Iris pigment epithelial cell (primary cell): Measurements from ENCODE around the gene GPER1.
"Not testable (repeated sequence)": the region's sequence is repeated elsewhere in the genome, so short reads cannot be mapped to it uniquely, and the experiment has no call there.

Experiments used
- DNase-seq: peaks from one replicate; pipeline ENCODE4 v3.0.0-alpha.2; 2011; ENCODE audit warnings: low read depth

GPER1 gene

DNA sequence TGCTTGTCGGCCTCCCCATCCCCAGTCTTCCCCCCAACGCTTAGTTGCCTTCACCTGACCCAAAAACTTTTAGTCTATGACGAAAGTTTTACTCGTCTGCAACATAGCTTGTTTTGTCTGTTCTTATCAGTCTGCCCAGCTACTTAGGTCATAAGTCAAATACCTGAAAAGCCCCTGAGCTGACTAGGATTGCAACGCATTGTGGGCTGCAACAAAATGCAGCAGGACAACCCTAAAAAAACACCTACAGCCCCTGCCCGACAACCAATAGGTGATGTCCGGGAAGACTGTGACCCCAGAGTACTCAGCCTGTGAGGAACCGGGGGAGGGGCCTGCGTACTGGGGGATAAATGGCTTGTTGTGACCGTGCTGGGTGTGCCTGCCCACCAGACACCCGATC lies 19.3 kb upstream of the GPER1 start:
- DNase-seq: no peak

DNA sequence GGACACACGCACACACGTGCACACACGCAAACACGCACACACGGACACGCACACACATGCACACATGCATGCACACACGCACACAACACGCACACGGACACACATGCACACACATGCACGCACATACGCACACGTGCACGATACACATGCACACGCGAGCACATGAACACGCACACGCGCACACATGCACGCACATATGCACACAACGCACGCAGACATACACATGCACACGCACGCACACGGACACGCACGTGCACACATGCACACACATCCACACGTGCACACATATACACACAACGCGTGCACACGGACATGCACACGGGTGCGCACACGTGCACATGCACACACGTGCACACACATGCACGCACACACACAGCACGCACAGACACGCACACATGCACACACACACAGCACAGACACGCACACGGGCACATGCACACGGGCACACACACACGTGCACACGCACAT lies 17.3 kb upstream of the GPER1 start:
- DNase-seq: no peak

DNA sequence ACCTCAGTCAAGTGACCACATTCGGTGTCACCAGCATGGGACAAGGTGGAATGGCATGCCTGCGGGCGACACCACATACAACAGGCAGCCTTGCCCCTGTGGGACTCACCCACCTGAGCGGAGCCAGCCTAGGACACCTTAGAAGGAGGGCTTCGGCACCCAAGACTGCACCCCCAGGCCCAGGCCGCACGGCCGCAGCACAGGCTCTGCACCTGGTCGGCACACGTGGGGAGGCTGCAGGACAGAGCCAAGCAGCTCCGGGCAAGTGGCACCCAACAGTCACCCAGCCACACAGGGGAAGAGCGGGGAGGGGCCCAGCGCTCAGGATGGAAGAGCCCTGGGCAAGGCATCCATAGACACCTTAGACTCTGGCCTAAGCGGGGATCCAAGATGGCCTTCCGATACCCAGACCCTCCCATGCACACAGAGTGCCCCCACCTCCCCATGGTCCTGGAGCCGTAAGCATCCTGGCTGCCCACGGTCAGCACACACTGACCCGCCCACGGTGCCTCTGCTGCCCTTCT lies 16.1 kb upstream of the GPER1 start:
- no peak for DNase-seq

DNA sequence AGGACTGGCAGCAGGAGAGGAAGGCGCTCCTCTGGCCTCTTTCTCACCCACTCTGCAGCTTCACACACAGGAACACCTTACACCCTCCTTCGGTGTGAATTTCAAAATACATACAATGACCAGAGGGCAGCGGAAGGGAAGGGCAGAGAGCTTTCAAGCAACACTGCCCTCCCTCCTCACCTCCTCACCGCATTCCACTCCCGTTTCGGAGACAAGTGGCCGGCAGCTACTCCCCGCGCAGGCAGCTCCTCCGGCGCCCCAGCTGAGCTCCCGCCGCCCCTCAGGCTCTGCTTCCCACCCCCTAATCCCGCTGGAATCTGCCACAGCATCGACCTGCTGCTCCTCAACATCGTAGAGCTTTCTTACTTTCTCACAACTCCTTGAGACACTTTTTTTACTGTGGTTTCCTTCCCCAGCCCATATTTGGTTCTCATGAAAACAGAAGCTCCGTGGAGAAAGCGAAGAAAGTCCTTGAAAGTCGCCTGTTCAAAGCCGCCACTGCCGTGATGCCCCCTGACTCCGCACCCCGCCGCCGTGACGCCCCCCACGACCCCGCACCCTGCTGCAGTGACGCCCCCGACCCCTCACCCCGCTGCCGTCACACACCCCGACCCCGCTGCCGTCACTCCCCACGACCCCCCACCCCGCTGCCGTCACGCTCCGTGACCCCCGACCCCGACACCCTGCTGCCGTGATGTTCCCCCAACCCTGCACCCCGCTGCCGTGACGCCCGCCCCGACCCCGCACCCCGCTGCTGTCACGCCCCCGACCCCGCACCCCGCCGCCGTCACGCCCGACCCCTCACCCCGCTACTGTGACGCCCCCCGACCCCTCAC lies 14.6 kb upstream of the GPER1 start:
- DNase-seq: peak; percentile 19

DNA sequence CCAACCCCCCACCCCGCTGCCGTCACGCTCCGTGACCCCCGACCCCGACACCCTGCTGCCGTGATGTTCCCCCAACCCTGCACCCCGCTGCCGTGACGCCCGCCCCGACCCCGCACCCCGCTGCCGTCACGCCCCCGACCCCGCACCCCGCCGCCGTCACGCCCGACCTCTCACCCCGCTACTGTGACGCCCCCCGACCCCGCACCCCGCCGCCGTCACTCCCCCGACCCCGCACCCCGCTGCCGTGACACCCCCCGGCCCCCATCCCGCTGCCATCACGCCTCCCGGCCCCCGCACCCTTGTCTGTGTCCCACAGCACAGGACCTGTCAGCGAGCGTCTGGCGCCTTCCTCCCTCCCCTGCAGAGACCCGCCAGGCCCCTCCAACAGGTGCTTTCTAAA lies 13.9 kb upstream of the GPER1 start:
- not testable (repeated sequence) for DNase-seq

DNA sequence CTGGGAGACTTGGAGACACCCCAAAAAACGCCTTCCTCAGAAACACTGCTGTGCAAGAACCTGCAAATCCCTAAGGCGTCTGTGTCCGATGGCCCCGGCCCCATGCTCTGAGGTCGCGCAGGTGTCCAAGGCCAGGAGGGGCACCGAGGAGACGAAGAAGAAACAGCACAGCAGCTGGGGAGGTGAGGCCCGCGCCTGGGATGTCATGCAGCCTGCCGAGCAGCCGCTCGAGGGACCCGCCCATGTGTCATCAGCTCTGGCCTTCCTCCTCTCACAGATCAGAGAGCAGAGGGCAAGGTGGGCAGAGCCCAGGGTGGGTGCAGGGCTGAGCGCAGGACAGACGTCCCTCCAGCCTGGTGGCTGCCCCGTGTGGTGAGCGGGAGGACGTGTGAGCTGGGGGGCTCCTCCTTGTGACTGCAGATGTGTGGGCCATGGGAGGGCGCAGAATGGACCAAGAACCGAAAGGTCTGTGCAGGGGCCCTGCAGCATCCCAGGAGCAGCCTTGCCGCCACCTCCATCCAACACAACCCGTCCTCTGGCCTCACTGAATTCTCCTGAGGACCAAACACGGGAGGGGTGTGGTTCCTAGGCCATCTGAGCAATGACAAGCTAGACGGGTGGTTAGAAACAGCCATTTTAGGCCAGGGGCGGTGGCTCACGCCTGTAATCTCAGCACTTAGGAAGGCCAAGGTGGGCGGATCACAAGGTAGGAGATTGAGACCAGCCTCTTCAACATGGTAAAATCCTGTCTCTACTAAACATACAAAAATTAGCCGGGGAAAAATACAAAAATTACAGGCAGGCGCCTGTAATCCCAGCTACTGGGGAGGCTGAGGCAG lies 13.1 kb upstream of the GPER1 start:
- no peak for DNase-seq

DNA sequence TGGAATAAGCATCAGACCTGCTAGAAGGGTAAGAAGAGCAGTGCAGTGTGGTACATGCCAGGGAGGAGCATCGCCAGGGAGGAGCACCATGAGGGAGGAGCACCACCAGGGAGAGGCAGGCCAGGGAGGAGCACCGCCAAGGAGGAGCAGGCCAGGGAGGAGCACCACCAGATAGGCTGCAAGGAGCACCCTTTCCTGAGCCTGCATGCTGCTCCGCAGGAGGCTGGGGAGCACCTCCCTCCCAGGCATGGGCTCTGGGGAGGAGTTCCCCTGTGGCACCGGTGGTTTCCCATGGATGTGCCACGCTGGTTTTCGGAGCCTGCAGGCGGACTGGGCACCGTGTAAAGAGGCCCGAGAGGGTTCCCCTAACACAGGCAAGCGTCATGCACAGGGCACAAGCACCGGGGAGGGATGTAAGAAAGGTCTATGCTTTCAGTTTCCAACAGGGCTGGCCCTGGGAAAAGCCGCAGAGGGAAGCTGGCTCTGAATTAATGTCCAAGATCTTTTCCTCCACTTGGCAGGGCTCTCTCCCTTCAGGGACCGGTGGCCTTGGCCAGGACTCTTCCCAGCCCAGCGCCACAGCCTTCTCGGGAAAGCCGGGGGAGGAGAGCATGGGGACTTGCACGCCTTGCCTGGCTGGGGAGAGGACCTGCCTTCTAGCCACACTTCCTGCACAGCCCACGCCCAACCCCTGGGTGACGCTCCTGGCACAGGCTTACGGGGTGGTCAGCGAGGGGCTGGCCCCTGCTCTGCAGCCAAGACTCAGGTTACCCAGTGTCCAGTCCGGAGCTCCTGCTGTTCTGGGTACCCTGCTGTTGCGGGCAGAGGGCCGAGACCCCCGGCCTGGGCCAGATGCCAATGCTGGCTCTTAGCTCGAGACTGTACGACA lies 11.5 kb upstream of the GPER1 start:
- DNase-seq: no peak

DNA sequence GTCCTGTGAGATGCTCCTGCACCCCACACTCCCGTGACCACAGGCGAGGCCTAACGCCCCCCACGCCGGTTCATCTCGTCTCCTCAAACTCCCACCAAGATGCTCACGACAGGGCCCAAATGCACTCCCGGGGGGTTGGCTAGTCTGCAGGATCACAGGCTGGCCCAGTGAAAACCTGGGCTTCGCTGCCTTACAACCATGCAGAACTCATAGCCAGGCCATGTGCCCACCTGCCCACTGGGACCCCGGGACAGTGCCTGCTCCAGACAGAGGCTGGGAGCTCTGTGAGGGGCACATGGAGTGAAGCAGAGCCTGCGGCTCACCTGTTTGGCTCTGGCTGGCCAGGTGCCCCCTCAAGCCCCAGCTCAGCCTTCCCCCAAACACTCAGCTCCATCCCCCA lies 9.4 kb upstream of the GPER1 start:
- DNase-seq: no peak

DNA sequence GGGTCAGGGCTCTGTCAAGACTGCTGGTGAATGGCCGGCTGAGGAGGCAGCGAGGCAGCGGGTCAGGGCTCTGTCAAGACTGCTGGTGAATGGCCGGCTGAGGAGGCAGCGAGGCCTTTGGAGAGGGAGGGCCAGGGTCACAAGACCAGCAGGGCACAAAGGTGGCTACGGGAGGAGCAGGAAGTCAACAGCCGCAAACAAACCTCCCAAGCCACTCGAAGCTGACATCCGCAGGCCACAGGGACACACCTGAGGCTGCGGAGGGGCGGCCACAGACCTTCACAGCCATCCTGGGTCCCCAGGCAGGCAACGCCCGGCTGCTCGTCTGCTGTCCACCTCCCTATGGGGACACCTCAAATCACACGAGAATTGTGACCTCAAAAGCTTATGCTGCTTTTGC lies 8.9 kb upstream of the GPER1 start:
- DNase-seq: no peak

DNA sequence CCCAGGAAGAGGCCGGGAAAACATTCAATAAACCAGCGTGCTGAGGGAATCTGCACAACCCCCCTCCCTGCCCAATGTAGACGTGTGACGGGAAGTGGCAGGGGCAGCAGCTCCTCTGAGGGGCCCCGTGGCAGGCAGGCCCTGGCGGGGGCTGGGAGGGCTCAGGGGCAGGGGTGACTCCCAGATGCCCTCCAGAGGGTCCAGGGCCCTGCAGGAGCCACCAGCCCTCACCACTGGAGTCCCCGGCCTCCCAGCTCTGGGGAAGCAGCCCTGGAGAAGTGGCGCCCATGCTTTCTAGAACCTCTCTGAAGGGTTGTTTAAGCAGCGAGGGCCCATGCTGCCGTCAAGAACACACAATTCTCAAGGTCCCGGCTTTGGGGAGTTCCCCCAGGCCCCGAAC lies 8.4 kb upstream of the GPER1 start:
- DNase-seq: no peak

DNA sequence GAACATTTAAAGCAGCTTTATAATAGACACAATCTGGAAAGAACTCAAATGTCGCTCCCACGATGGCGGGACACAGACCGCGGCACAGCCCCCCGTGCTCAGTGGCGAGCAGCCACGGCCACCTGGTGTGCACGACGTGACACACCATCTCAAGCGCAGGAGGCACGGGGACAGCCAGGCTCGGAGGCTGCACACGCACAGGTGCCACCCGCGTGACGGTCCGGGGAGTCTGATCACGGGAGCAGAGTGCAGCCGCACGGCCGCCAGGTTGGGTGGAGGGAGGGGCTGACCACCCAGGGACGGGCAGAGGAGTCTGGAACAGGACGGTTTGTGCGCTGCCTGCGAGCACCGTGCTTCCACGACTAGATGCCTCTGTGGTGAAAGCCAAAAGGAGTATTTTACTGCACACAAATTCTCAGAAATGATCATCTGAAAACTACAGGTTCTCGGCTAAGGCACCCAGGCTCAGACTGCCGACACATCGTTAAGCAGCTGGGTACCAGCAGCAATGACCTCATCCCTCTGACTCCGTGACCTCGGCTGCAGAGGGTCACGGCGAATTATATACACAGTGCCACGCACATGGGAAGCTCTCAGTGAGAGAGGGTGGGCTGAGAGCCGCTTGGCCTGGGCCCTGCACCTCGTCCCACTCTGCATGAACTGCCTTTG lies 7.5 kb upstream of the GPER1 start:
- DNase-seq: no peak

DNA sequence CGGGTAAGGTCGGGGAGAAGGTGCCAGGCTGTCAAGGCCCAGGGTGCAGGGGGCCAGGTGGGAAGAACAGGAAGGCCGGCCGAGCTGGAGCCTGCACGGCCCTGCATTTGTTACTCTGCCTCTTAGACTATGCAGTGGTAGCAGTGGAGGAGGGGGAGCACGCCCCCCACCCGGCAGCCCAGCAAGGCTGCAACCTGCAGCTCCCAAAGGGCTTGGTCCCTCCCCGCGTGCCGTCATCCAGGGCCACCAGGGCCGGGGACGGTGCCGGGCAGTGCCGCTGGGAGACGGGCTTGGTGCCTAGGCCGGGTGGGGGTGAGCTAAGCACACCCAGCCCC lies 7.0 kb upstream of the GPER1 start:
- DNase-seq: no peak

DNA sequence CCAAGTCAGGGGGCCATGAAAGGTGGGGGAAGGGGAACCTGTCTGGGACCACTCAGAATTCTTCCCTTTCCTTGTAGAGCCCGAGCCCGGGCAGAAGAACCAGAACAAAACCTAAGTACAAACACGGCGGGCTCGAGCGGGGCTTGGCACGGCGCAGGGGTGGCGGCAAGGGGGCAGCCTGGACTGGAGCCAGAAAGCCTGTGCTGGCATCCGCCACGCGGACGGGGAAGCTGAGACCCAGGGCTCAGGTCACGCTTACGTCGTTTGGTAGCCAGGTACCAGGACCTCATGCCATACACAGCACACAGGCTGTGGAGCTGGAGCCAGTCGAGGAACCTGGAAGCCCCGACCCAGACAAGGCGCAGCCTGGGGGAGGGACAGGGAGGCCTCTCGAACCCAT lies 6.6 kb upstream of the GPER1 start:
- DNase-seq: no peak

DNA sequence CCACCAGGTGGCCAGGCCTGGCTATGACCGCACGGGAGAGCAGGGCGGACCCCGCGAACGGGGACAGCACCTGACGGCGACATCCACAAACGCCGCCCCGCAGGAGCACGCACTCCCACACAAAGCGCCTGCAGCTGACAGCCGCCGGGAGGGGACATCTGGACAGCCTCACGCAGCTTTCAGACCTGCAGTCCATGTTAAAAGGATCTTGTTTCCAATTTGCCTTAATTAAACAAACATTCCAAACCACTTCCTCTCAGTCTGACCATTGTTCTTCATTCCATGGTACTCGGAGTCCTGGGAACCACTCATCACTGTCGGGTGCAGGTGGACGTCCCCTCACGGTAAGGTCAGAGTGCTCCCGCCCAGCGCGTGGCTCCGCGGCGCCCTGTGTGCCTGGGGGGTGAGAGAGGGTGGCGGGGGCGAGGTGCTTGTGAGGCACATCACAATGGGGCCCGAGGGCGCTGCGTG lies 5.9 kb upstream of the GPER1 start:
- DNase-seq: no peak

DNA sequence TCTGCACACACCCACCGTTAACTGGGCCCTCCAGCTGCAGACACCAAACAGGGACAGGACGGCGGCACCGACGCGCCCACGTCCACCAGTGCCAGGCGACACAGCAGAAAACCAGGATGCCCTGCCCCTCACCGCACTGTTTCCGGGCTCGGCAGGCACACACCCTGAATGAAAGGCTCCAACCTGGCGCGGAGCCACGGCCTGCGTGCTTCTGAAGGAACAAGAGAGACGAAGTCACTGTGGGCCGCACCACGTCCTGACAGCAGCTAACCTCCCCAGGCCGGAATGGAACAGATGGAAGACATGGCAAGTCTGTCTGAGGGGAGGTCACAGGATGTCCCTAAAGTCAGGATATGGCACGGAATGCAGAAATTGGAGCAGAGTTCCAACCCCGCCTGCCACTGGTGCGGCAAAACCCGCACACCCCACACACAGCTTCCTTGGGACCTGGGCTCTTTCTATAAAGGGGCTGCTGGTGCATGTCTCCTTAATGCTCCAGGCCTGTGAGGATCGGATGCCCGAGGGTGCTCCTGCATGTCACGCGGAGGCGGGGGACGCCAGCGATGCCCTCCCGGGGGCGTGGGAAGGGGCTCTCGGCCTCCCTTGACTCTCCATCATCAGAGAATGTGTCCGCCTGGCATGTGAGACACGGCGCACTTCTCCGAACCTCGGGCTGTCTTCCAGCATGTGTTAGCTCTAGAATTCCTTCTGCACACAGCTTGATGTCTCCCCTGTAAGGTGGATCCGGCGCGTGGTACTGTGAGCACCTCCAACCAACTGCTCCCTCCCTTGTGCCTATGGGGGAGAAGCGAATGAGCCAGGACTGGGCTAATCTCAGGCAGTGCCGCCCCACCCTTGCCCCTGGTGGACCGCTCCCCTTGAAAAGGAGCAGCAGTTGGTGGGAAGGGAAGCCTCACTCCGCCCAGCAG lies 3.9 kb upstream of the GPER1 start:
- DNase-seq: no peak

DNA sequence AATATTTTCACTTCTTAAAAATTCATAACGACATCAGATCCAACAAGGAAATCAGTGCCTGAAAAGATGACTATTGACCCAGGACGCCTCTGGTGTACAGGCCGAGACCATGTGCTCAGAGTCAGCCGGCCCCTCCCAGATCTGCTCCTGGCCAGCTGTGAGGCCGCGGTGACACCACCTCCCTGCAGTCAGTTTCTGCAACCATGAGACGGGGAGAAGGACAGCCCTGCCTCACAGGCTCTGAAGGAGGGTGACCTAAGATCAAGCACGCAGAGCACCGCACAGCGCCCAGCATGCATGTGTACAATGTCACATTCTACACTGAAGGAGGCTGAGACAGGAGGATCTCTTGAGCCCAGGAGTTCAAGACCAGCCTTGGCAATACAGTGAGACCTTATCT lies 2.6 kb upstream of the GPER1 start:
- DNase-seq: no peak

DNA sequence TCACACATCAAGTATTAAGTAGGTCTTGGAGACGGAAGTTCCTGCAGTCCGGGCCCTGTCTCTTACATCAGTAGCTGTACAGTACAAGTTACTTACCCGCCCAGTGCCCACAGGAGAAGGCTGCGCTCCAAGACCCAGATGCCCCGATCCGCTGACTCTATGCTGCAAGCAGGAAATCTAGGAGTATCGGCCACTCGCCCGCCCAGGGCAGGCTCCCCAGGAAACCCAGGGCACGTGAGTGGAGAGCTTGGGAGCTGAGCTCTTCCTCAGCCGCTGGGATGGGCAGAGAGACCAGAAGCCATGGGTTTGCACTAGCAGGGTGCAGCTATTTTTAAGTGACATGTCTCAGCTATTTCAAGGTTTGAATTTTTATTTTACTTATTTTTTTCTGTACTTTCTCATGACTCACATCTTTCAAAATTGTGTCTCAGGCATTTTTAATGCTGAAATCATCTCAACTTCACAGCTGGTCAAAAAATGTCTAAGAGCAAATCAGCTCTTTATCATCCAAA lies 1.9 kb upstream of the GPER1 start:
- DNase-seq: no peak

DNA sequence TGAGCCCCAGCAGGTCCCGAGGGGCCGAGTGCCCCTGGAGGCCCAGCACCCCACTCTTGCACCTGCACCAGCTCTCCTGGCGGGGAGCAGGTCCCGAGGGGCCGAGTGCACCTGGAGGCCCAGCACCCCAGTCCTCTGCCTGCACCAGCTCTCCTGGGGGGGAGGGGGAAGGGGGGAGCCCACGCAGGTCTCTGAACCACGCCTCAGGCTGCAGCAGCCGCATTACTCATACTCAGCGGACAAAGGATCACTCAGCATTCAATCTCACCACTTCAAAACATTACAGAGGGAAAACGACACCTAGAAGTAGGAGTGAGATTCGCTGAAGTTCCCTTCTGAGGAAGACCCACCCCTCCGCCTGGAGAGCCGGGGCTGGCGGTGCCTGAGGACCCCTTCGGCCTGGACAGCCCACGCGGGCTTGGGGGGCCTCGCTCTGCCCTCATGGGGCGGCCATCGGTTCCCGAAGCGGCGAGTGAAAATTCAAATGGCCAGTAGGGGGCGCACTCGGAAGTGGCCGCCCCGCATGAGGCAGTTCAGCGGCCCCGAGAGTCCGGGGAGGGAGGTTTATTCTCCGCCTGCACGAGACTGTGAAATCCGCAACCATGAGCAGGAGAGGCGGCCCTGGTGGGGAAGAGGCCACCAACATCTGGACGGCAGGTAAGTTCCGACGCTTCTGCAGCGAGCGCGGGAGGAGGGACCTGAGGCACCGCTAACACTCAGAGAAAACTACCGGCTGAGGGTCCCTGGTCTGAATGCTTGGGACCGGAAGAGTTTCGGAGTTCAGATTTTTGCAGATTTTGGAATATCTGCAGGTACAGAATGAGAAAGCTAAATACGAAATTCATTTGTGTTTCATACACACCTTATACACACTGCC lies 1.1 kb upstream of the GPER1 start:
- DNase-seq: peak; percentile 59

DNA sequence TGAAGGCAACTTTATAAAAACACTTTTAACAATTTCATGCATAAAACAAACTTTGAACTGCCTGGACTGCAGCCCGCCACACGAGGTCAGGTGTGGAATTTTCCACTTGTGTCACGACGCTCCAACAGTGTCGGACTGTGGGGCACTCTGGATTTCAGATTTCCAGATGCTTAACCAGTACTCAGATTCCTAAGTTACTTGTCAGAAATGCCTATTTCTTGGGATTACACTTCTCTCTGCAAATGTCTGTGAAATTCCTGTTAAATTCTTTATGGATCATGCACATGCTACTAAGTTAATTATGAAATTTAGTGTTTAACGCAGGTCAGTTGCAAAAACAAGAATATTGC lies 473 bp upstream of the GPER1 start:
- no peak for DNase-seq
